ENCODE results near the gene OR52E4.

GRCh38 chr11:5851002-5851401 lies 29.4 kb upstream of the OR52E4 start:
- TF ChIP-seq ZNF565 (CRISPR knock-in tag; conservative IDR thresholded peaks at IDR 0.05; ENCODE audit: low read depth) (no peak), RARB (CRISPR knock-in tag; IDR thresholded peaks at IDR 0.05) (no peak), PATZ1 (CRISPR knock-in tag; IDR thresholded peaks at IDR 0.05; ENCODE audit: borderline replicate concordance) (no peak), CREB5 (CRISPR knock-in tag; IDR thresholded peaks at IDR 0.05; ENCODE audit: low read depth) (no peak), ZC3H10 (CRISPR knock-in tag; IDR thresholded peaks at IDR 0.05) (no peak), ARNTL (CRISPR knock-in tag; IDR thresholded peaks at IDR 0.05; ENCODE audit: borderline replicate concordance, low read depth) (no peak), OSR1 (CRISPR knock-in tag; IDR thresholded peaks at IDR 0.05) (no peak)

All from SK-N-SH treated with all-trans-retinoic acid at 6 μM for 48 hours (cell line).